ENCODE data around the gene DPH1. TPM values are rescaled to one million over a fixed set of nuclear protein-coding genes. Genes with fewer than 3 reads are reported as not detected.

DPH1 gene
- total and polyA plus RNA-seq, 5 experiments from 2014 or later, result 26.6 to 124 (median 47.0) TPM

- POLR2A ChIA-PET, result interaction anchor here (0.5 kb wide), 1 partner anchor 225 kb away, joined by 4 read pairs; no protein-coding TSS in a partner anchor
- peak in 9 of 10 donors; percentile 32 to 82 (median 56) for DNase-seq
- Mint-ChIP-seq H3K36me3 (no peaks in the 10 kb centered on the region), H3K27me3 (peaks cover 4 to 33% (median 14%) of the 10 kb centered on the region in 5 donors), H3K9me3 (no peaks in the 10 kb centered on the region), H3K27ac (peak overlapping the region in 2 of 10 donors; percentile 41 to 91), H3K4me1 (peaks cover 21 to 31% (median 30%) of the 10 kb centered on the region in 4 donors), H3K4me3 (peak overlapping the region; percentile 64 to 89 (median 80))
- peak; percentile 43 to 44 for ATAC-seq
These were observed 6.0 kb upstream of the DPH1 start for GRCh38 chr17:2023692-2024571.

- POLR2A ChIA-PET, result interaction anchor here (0.8 to 1.1 kb wide), 2 partner anchors 10 to 17 kb away, joined by 4 to 6 read pairs; partner anchors contain the start of gene OVCA2
- peaks cover 21 to 31% (median 31%) of the 10 kb centered on the region in 4 donors for H3K4me1 Mint-ChIP-seq
- peak; percentile 1 to 23 for ATAC-seq
- no peaks in the 10 kb centered on the region for H3K9me3 Mint-ChIP-seq
- peak overlapping the region; percentile 33 to 81 (median 64) for H3K4me3 Mint-ChIP-seq
- H3K27ac Mint-ChIP-seq, result no peak overlapping the region
- peak in 1 of 10 donors; percentile 30 for DNase-seq
- peaks cover 4 to 28% (median 14%) of the 10 kb centered on the region in 5 donors for H3K27me3 Mint-ChIP-seq
- no peaks in the 10 kb centered on the region for H3K36me3 Mint-ChIP-seq
These were observed 5.3 kb upstream of the DPH1 start for GRCh38 chr17:2024572-2025219.

GRCh38 chr17:2025220-2025621, 4.7 kb upstream of the DPH1 start, which contains the start of gene RTN4RL1:
RTN4RL1 (minus strand) TSS chr17:2025334; CDS start chr17:2024865, 469 bp downstream.
- Mint-ChIP-seq H3K27ac (peak within 1 kb of the TSS in 4 of 10 donors; percentile 36 to 91 (median 41)), H3K27me3 (peaks cover 4 to 28% (median 14%) of the 10 kb centered on the region in 5 donors), H3K9me3 (no peaks in the 10 kb centered on the region), H3K36me3 (no peaks in the 10 kb centered on the region), H3K4me3 (peak within 1 kb of the TSS; percentile 79 to 89 (median 83)), H3K4me1 (peaks cover 20 to 32% (median 30%) of the 10 kb centered on the region in 4 donors)
- DNase-seq (peak; percentile 48 to 88 (median 64)), ATAC-seq (peak; percentile 31 to 47)
- POLR2A ChIA-PET, result interaction anchor here (0.8 to 1.1 kb wide), 3 partner anchors 11 to 144 kb away, joined by 4 to 6 read pairs (median 4); partner anchors contain the start of gene OVCA2

- no peaks in the 10 kb centered on the region for H3K36me3 Mint-ChIP-seq
- H3K4me1 Mint-ChIP-seq, result peaks cover 22 to 37% (median 31%) of the 10 kb centered on the region in 4 donors
- H3K4me3 Mint-ChIP-seq, result peak overlapping the region; percentile 79 to 89 (median 82)
- POLR2A ChIA-PET, result interaction anchor here (1.1 kb wide), 2 partner anchors 16 to 144 kb away, joined by 4 to 6 read pairs; partner anchors contain the start of gene OVCA2
- H3K27ac Mint-ChIP-seq, result peak overlapping the region in 2 of 10 donors; percentile 33 to 41
- DNase-seq (no peak), ATAC-seq (no peak)
- no peaks in the 10 kb centered on the region for H3K9me3 Mint-ChIP-seq
- peaks cover 4 to 28% (median 14%) of the 10 kb centered on the region in 5 donors for H3K27me3 Mint-ChIP-seq
These were observed 4.2 kb upstream of the DPH1 start for GRCh38 chr17:2025622-2026309.

- Mint-ChIP-seq H3K27ac (peak overlapping the region in 1 of 10 donors; percentile 62), H3K4me3 (peak overlapping the region in 7 of 10 donors; percentile 5 to 59 (median 45)), H3K9me3 (no peaks in the 10 kb centered on the region), H3K27me3 (peaks cover 4 to 28% (median 14%) of the 10 kb centered on the region in 5 donors), H3K4me1 (peaks cover 16 to 41% (median 32%) of the 10 kb centered on the region in 4 donors), H3K36me3 (no peaks in the 10 kb centered on the region)
- POLR2A ChIA-PET, result interaction anchor here (1.5 kb wide), 1 partner anchor 13 kb away, joined by 3 read pairs; no protein-coding TSS in a partner anchor
- DNase-seq, result no peak
- ATAC-seq, result no peak
These were observed 2.3 kb upstream of the DPH1 start for GRCh38 chr17:2027528-2028233.

GRCh38 chr17:2028234-2028614, 1.7 kb upstream of the DPH1 start:
- POLR2A ChIA-PET, result interaction anchor here (1.5 kb wide), 1 partner anchor 12 kb away, joined by 3 read pairs; no protein-coding TSS in a partner anchor
- DNase-seq, result no peak
- Mint-ChIP-seq H3K36me3 (peaks cover 0 to 5% (median 0%) of the 10 kb centered on the region in 3 donors), H3K4me1 (peaks cover 16 to 41% (median 31%) of the 10 kb centered on the region in 4 donors), H3K27me3 (peaks cover 4 to 28% (median 14%) of the 10 kb centered on the region in 5 donors), H3K4me3 (peak overlapping the region in 5 of 10 donors; percentile 18 to 62 (median 45)), H3K9me3 (no peaks in the 10 kb centered on the region), H3K27ac (peak overlapping the region in 2 of 10 donors; percentile 43 to 62)
- ATAC-seq, result no peak

GRCh38 chr17:2028737-2029136, 1.2 kb upstream of the DPH1 start:
- no peaks in the 10 kb centered on the region for H3K9me3 Mint-ChIP-seq
- H3K36me3 Mint-ChIP-seq, result peaks cover 0 to 10% (median 0%) of the 10 kb centered on the region in 3 donors
- ATAC-seq (no peak), DNase-seq (no peak)
- H3K4me1 Mint-ChIP-seq, result peaks cover 17 to 42% (median 30%) of the 10 kb centered on the region in 4 donors
- POLR2A ChIA-PET, result interaction anchor here (0.6 to 0.7 kb wide), 2 partner anchors 73 to 293 kb away, joined by 3 read pairs; no protein-coding TSS in a partner anchor
- H3K4me3 Mint-ChIP-seq, result peak overlapping the region in 8 of 10 donors; percentile 10 to 62 (median 42)
- peaks cover 4 to 25% (median 14%) of the 10 kb centered on the region in 5 donors for H3K27me3 Mint-ChIP-seq
- H3K27ac Mint-ChIP-seq, result peak overlapping the region in 1 of 10 donors; percentile 40

- Mint-ChIP-seq H3K4me1 (peaks cover 16 to 39% (median 26%) of the 10 kb centered on the region in 4 donors), H3K27me3 (peaks cover 4 to 20% (median 9%) of the 10 kb centered on the region in 5 donors), H3K9me3 (no peaks in the 10 kb centered on the region), H3K4me3 (peak overlapping the region; percentile 92 to 98 (median 95)), H3K36me3 (peaks cover 0 to 11% (median 0%) of the 10 kb centered on the region in 3 donors), H3K27ac (peak overlapping the region; percentile 77 to 98 (median 95))
- POLR2A ChIA-PET, result interaction anchor here (0.5 to 1.9 kb wide), 7 partner anchors 10 to 1878 kb away, joined by 3 to 11 read pairs (median 3); partner anchors contain the start of genes OVCA2, RPA1 and SMYD4
- ATAC-seq (peak in 1 of 2 donors; percentile 2), DNase-seq (no peak)
These were observed 818 bp downstream of the DPH1 start for GRCh38 chr17:2030779-2031163.

GRCh38 chr17:2033153-2033552, 3.2 kb downstream of the DPH1 start:
- Mint-ChIP-seq H3K27ac (peak overlapping the region in 1 of 10 donors; percentile 56), H3K9me3 (no peaks in the 10 kb centered on the region), H3K4me1 (peaks cover 9 to 34% (median 19%) of the 10 kb centered on the region in 4 donors), H3K27me3 (peaks cover 0 to 3% (median 0%) of the 10 kb centered on the region in 5 donors), H3K36me3 (peaks cover 0 to 33% (median 0%) of the 10 kb centered on the region in 3 donors), H3K4me3 (peak overlapping the region in 6 of 10 donors; percentile 3 to 41 (median 19))
- no peak for DNase-seq
- POLR2A ChIA-PET, result no interaction called here
- no peak for ATAC-seq

- H3K4me1 Mint-ChIP-seq, result peaks cover 9 to 34% (median 18%) of the 10 kb centered on the region in 4 donors
- H3K36me3 Mint-ChIP-seq, result peaks cover 0 to 43% (median 0%) of the 10 kb centered on the region in 3 donors
- POLR2A ChIA-PET, result interaction anchor here (0.6 kb wide), 1 partner anchor 309 kb away, joined by 4 read pairs; no protein-coding TSS in a partner anchor
- H3K4me3 Mint-ChIP-seq, result no peak overlapping the region
- no peak for ATAC-seq
- H3K27me3 Mint-ChIP-seq, result no peaks in the 10 kb centered on the region
- no peak for DNase-seq
- no peaks in the 10 kb centered on the region for H3K9me3 Mint-ChIP-seq
- H3K27ac Mint-ChIP-seq, result no peak overlapping the region
These were observed 4.2 kb downstream of the DPH1 start for GRCh38 chr17:2034157-2034556.

Data from naive thymus-derived CD8-positive, alpha-beta T cell (primary cell).